ENCODE data around the gene MPP2. TPM values are rescaled to one million over a fixed set of nuclear protein-coding genes. Genes with fewer than 3 reads are reported as not detected.

The MPP2 gene
- total and polyA plus RNA-seq, 4 experiments from 2014 or later, result 0.10 to 3.0 (median 1.6) TPM

Other genes starting within 250 kb of the MPP2 start
- 1 to 10 TPM; 1.7 to 2.1 TPM for gene MEOX1, start 245.6 kb downstream of the MPP2 start, total RNA-seq
- gene MEOX1, start 245.6 kb downstream of the MPP2 start, polyA plus RNA-seq, result 1 to 10 TPM; 5.1 to 8.4 TPM
- not detected for gene SOST, start 148.7 kb downstream of the MPP2 start, total RNA-seq
- gene SOST, start 148.7 kb downstream of the MPP2 start, polyA plus RNA-seq, result not detected
- gene DUSP3, start 128.6 kb downstream of the MPP2 start, total RNA-seq, result 10 to 100 TPM; 10.3 to 13.1 TPM
- 1 to 10 TPM; 5.8 to 7.9 TPM for gene DUSP3, start 128.6 kb downstream of the MPP2 start, polyA plus RNA-seq
- not detected for gene CFAP97D1, start 127.1 kb downstream of the MPP2 start, total RNA-seq
- not detected for gene CFAP97D1, start 127.1 kb downstream of the MPP2 start, polyA plus RNA-seq
- gene MPP3, start 74.4 kb downstream of the MPP2 start, total RNA-seq, result under 1 TPM in 1 of 2 experiments, not detected in 1; 0.32 TPM
- under 1 TPM in 1 of 2 donors, not detected in 1; 0.30 TPM for gene MPP3, start 74.4 kb downstream of the MPP2 start, polyA plus RNA-seq
- not detected for gene CD300LG, start 60.4 kb downstream of the MPP2 start, total RNA-seq
- not detected for gene CD300LG, start 60.4 kb downstream of the MPP2 start, polyA plus RNA-seq
- not detected for gene PPY, start 34.9 kb upstream of the MPP2 start, total RNA-seq
- gene PPY, start 34.9 kb upstream of the MPP2 start, polyA plus RNA-seq, result not detected
- gene PYY, start 46.4 kb upstream of the MPP2 start, total RNA-seq, result not detected
- gene PYY, start 46.4 kb upstream of the MPP2 start, polyA plus RNA-seq, result not detected
- gene NAGS, start 97.1 kb upstream of the MPP2 start, total RNA-seq, result 1 to 10 TPM; 2.7 to 3.2 TPM
- 1 to 10 TPM in 1 of 2 donors, under 1 TPM in 1; 0.45 to 1.7 TPM for gene NAGS, start 97.1 kb upstream of the MPP2 start, polyA plus RNA-seq
- gene TMEM101, start 107.4 kb upstream of the MPP2 start, total RNA-seq, result 10 to 100 TPM; 27.3 to 30.0 TPM
- gene TMEM101, start 107.4 kb upstream of the MPP2 start, polyA plus RNA-seq, result 10 to 100 TPM; 22.7 to 33.6 TPM
- gene LSM12, start 159.1 kb upstream of the MPP2 start, total RNA-seq, result 10 to 100 TPM; 35.3 to 37.4 TPM
- gene LSM12, start 159.1 kb upstream of the MPP2 start, polyA plus RNA-seq, result 10 to 100 TPM; 55.6 to 74.0 TPM
- gene G6PC3, start 163.2 kb upstream of the MPP2 start, total RNA-seq, result 10 to 100 TPM; 10.6 to 11.8 TPM
- gene G6PC3, start 163.2 kb upstream of the MPP2 start, polyA plus RNA-seq, result 10 to 100 TPM; 15.6 to 17.9 TPM
- 10 to 100 TPM; 71.4 to 74.2 TPM for gene HDAC5, start 216.1 kb upstream of the MPP2 start, total RNA-seq
- 10 to 100 TPM; 12.8 to 34.2 TPM for gene HDAC5, start 216.1 kb upstream of the MPP2 start, polyA plus RNA-seq
- under 1 TPM; 0.36 to 0.64 TPM for gene HROB, start 234.4 kb upstream of the MPP2 start, total RNA-seq
- under 1 TPM; 0.25 to 0.43 TPM for gene HROB, start 234.4 kb upstream of the MPP2 start, polyA plus RNA-seq

All from CD4-positive, alpha-beta memory T cell (primary cell).